ENCODE results near the gene HSPB6. TPM values are rescaled to one million over a fixed set of nuclear protein-coding genes. Genes with fewer than 3 reads are reported as not detected.

HSPB6 gene
- total and polyA plus RNA-seq, 2 donors from 2014 or later: 53.1 to 64.3 TPM

GRCh38 chr19:35805526-35806102 is 48.8 kb upstream of the HSPB6 start:
- no peak overlapping the region for H3K9ac ChIP-seq (ENCODE audit: low read length in 3 of 3)
- DNase-seq (no peak), FAIRE-seq (no peak)
- no peaks in the 10 kb centered on the region for H3K4me1 ChIP-seq (ENCODE audit: control insufficient read depth in 2 of 3, insufficient read depth in 2 of 3, low read depth in 1 of 3, low read length in 3 of 3)
- H3K9me3 ChIP-seq (ENCODE audit: control insufficient read depth in 2 of 3, insufficient read depth in 1 of 3, low read length in 3 of 3): no peaks in the 10 kb centered on the region
- H3K4me3 ChIP-seq (ENCODE audit: low read length in 3 of 3): no peak overlapping the region
- no peak for TF ChIP-seq CTCF (IDR thresholded peaks at IDR 0.05; ENCODE audit: borderline replicate concordance, extremely low read depth, insufficient read depth)
- no peak overlapping the region for H3K27ac ChIP-seq (ENCODE audit: low read depth in 2 of 2, low read length in 2 of 2)
- intact Hi-C loops (cut with DNase I): no loop called here
- H3K36me3 ChIP-seq (ENCODE audit: control insufficient read depth in 2 of 3, insufficient read depth in 3 of 3, low read length in 3 of 3): no peaks in the 10 kb centered on the region
- H3K27me3 ChIP-seq (ENCODE audit: control insufficient read depth, insufficient read depth, low read length): no peaks in the 10 kb centered on the region

- H3K27ac ChIP-seq (ENCODE audit: low read depth in 2 of 2, low read length in 2 of 2): no peak overlapping the region
- no peaks in the 10 kb centered on the region for H3K4me1 ChIP-seq (ENCODE audit: control insufficient read depth in 2 of 3, insufficient read depth in 2 of 3, low read depth in 1 of 3, low read length in 3 of 3)
- FAIRE-seq: no peak
- no peaks in the 10 kb centered on the region for H3K27me3 ChIP-seq (ENCODE audit: control insufficient read depth, insufficient read depth, low read length)
- H3K4me3 ChIP-seq (ENCODE audit: low read length in 3 of 3): no peak overlapping the region
- DNase-seq: no peak
- intact Hi-C loops (cut with DNase I): no loop called here
- H3K36me3 ChIP-seq (ENCODE audit: control insufficient read depth in 2 of 3, insufficient read depth in 3 of 3, low read length in 3 of 3): no peaks in the 10 kb centered on the region
- TF ChIP-seq CTCF (IDR thresholded peaks at IDR 0.05; ENCODE audit: borderline replicate concordance, extremely low read depth, insufficient read depth): no peak
- H3K9ac ChIP-seq (ENCODE audit: low read length in 3 of 3): no peak overlapping the region
- H3K9me3 ChIP-seq (ENCODE audit: control insufficient read depth in 2 of 3, insufficient read depth in 1 of 3, low read length in 3 of 3): no peaks in the 10 kb centered on the region
Observed at GRCh38 chr19:35801828-35802227, 45.0 kb upstream of the HSPB6 start.

DNA sequence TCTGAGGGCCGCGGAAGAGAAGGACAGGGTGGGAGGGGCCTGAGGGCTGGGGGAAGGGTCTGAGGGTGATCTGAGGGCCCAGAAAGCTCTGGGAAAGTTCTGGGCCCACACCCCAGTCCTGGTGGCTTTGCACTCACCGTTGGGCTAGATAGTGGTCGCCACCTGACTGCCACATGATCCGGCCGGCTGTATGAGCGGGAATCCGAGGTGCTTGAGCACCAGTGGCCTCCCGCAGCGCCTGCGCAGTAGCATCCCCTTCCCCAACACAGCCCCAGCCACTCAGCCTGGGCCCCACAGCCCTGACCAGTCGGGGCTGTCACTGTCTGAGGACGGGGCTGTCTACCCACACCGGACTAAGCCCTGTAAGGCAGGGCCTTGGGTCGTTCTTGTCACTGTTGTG is 40.8 kb upstream of the HSPB6 start:
- no peaks in the 10 kb centered on the region for H3K9me3 ChIP-seq (ENCODE audit: control insufficient read depth in 2 of 3, insufficient read depth in 1 of 3, low read length in 3 of 3)
- no peak for TF ChIP-seq CTCF (IDR thresholded peaks at IDR 0.05; ENCODE audit: borderline replicate concordance, extremely low read depth, insufficient read depth)
- peak in 4 of 5 donors; percentile 35 to 65 (median 50) for DNase-seq
- intact Hi-C loops (cut with DNase I): no loop called here
- peaks cover 2% of the 10 kb centered on the region for H3K27me3 ChIP-seq (ENCODE audit: control insufficient read depth, insufficient read depth, low read length)
- H3K27ac ChIP-seq (ENCODE audit: low read depth in 2 of 2, low read length in 2 of 2): no peak overlapping the region
- H3K36me3 ChIP-seq (ENCODE audit: control insufficient read depth in 2 of 3, insufficient read depth in 3 of 3, low read length in 3 of 3): no peaks in the 10 kb centered on the region
- H3K4me3 ChIP-seq (ENCODE audit: low read length in 3 of 3): no peak overlapping the region
- no peaks in the 10 kb centered on the region for H3K4me1 ChIP-seq (ENCODE audit: control insufficient read depth in 2 of 3, insufficient read depth in 2 of 3, low read depth in 1 of 3, low read length in 3 of 3)
- no peak overlapping the region for H3K9ac ChIP-seq (ENCODE audit: low read length in 3 of 3)
- no peak for FAIRE-seq

Data from kidney (tissue), 14 donors.